RWPE2 (cell line): ENCODE results near the gene ZNF862.

Experiments used
- ATAC-seq: fragments of 200-7000 bp; cut with Tn5 transposase; 3 replicates; pipeline ENCODE4 v1.9.1; 2021; ENCODE audit warnings: low read depth
- DNase-seq: peaks from one replicate; pipeline ENCODE4 v3.0.0-alpha.2; 2020; ENCODE audit warnings: low spot score
- H3K27ac ChIP-seq: fragments of 450-650 bp; 2 replicates; pipeline ENCODE4 v1.5.1; 2017; ENCODE audit warnings: mild to moderate bottlenecking; ENCODE audit not compliant: poor library complexity, severe bottlenecking
- H3K27me3 ChIP-seq: fragments of 250-450 bp; sonication (Bioruptor Pico); 2 replicates; pipeline ENCODE4 v1.5.1; 2021; ENCODE audit warnings: mild to moderate bottlenecking, moderate library complexity; ENCODE audit not compliant: insufficient read depth, poor library complexity, severe bottlenecking
- H3K36me3 ChIP-seq: fragments of 250-450 bp; sonication (Bioruptor Pico); 2 replicates; pipeline ENCODE4 v1.5.1; 2020; ENCODE audit warnings: low read depth, mild to moderate bottlenecking, moderate library complexity
- H3K4me1 ChIP-seq: fragments of 250-450 bp; sonication (Bioruptor Pico); 2 replicates; pipeline ENCODE4 v1.5.1; 2021; ENCODE audit warnings: mild to moderate bottlenecking, moderate library complexity; ENCODE audit not compliant: insufficient read depth, poor library complexity, severe bottlenecking
- H3K4me3 ChIP-seq: fragments of 250-450 bp; sonication (Bioruptor Pico); 2 replicates; pipeline ENCODE4 v1.5.1; 2021; ENCODE audit warnings: mild to moderate bottlenecking, moderate library complexity; ENCODE audit not compliant: severe bottlenecking
- H3K9me3 ChIP-seq: fragments of 250-450 bp; sonication (Bioruptor Pico); 2 replicates; pipeline ENCODE4 v1.5.1; 2021; ENCODE audit warnings: mild to moderate bottlenecking, moderate library complexity; ENCODE audit not compliant: severe bottlenecking
- CTCF ChIP-seq: fragments of 450-650 bp; IDR thresholded peaks from one replicate; pipeline ENCODE4 v1.5.1; 2017; ENCODE audit warnings: mild to moderate bottlenecking, moderate library complexity; ENCODE audit not compliant: poor library complexity, severe bottlenecking

ZNF862 gene

GRCh38 chr7:149849174-149849573 lies 11.0 kb downstream of the ZNF862 start:
- H3K36me3 ChIP-seq = no peaks in the 10 kb centered on the region
- no peaks in the 10 kb centered on the region for H3K27me3 ChIP-seq
- H3K9me3 ChIP-seq = no peaks in the 10 kb centered on the region
- ATAC-seq (no peak), DNase-seq (no peak)
- no peaks in the 10 kb centered on the region for H3K4me1 ChIP-seq
- H3K27ac ChIP-seq = no peak overlapping the region
- H3K4me3 ChIP-seq = no peak overlapping the region
- TF ChIP-seq CTCF = no peak

GRCh38 chr7:149850007-149850594 lies 11.9 kb downstream of the ZNF862 start:
- no peak for TF ChIP-seq CTCF
- Histone ChIP-seq H3K4me1 (peaks cover 7% of the 10 kb centered on the region), H3K27ac (no peak overlapping the region), H3K36me3 (no peaks in the 10 kb centered on the region), H3K27me3 (no peaks in the 10 kb centered on the region), H3K9me3 (no peaks in the 10 kb centered on the region), H3K4me3 (no peak overlapping the region)
- no peak for DNase-seq
- no peak for ATAC-seq

- Histone ChIP-seq H3K9me3 (no peaks in the 10 kb centered on the region), H3K36me3 (no peaks in the 10 kb centered on the region), H3K4me1 (peaks cover 13% of the 10 kb centered on the region), H3K4me3 (no peak overlapping the region), H3K27ac (no peak overlapping the region), H3K27me3 (no peaks in the 10 kb centered on the region)
- ATAC-seq = no peak
- no peak for DNase-seq
- TF ChIP-seq CTCF = no peak
Measured at GRCh38 chr7:149850716-149851115, 12.5 kb downstream of the ZNF862 start.

GRCh38 chr7:149851449-149851848 lies 13.3 kb downstream of the ZNF862 start:
- ATAC-seq = no peak
- Histone ChIP-seq H3K27ac (no peak overlapping the region), H3K4me1 (peaks cover 13% of the 10 kb centered on the region), H3K27me3 (no peaks in the 10 kb centered on the region), H3K9me3 (no peaks in the 10 kb centered on the region), H3K36me3 (no peaks in the 10 kb centered on the region), H3K4me3 (no peak overlapping the region)
- no peak for DNase-seq
- TF ChIP-seq CTCF = no peak

GRCh38 chr7:149853157-149853556 lies 15.0 kb downstream of the ZNF862 start:
- no peaks in the 10 kb centered on the region for H3K9me3 ChIP-seq
- TF ChIP-seq CTCF = no peak
- DNase-seq (no peak), ATAC-seq (no peak)
- no peak overlapping the region for H3K27ac ChIP-seq
- peaks cover 13% of the 10 kb centered on the region for H3K4me1 ChIP-seq
- H3K27me3 ChIP-seq = no peaks in the 10 kb centered on the region
- H3K4me3 ChIP-seq = no peak overlapping the region
- H3K36me3 ChIP-seq = no peaks in the 10 kb centered on the region
